HG02840 (cell line): Measurements from ENCODE around the gene CCDC167.

Experiments
- ATAC-seq: cut with Tn5 transposase; IDR thresholded peaks from one replicate; pipeline ENCODE4 v1.9.1; 2021; ENCODE audit warnings: mild to moderate bottlenecking, moderate library complexity, moderate number of reproducible peaks; ENCODE audit not compliant: unreplicated experiment, low FRiP score

Gene CCDC167

GRCh38 chr6:37491171-37491829, 8.4 kb downstream of the CCDC167 start:
- ATAC-seq = no peak

DNA sequence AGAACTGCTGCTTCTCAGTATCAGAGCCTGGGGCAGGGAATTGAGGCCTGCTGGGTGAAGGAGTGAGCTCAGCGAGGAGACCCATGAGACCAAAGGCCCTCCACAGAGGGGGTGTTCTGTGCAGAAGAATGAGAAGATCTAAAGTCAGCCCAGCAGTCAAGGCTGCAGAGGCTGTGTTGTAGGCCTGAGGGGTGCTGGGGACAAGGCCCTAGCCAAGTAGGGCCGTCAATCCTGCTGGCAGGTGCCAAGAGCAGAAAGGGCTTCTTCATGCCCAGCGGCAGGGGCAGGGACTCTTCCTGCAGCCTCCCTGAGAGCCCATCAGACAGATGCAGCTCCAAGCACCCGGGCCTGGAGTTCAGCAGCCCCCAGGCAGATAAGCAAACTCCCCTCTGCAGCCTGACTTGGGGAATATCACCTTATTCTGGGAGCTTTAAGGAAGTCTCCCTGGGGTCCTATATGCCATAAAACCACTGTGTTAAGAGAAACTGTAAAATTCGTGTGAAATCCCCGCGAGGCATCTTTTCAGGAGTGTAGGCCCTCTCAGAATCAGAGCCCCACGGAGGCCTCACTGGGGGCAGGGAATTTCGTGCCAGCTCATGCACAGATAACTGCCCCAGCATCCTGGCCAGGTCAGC, 9.0 kb downstream of the CCDC167 start:
- no peak for ATAC-seq

- ATAC-seq = no peak
Observed at GRCh38 chr6:37489697-37490336, 9.9 kb downstream of the CCDC167 start.

GRCh38 chr6:37488476-37488875, 11.2 kb downstream of the CCDC167 start:
- no peak for ATAC-seq

- no peak for ATAC-seq
Observed at GRCh38 chr6:37487591-37488380, 11.9 kb downstream of the CCDC167 start.

DNA sequence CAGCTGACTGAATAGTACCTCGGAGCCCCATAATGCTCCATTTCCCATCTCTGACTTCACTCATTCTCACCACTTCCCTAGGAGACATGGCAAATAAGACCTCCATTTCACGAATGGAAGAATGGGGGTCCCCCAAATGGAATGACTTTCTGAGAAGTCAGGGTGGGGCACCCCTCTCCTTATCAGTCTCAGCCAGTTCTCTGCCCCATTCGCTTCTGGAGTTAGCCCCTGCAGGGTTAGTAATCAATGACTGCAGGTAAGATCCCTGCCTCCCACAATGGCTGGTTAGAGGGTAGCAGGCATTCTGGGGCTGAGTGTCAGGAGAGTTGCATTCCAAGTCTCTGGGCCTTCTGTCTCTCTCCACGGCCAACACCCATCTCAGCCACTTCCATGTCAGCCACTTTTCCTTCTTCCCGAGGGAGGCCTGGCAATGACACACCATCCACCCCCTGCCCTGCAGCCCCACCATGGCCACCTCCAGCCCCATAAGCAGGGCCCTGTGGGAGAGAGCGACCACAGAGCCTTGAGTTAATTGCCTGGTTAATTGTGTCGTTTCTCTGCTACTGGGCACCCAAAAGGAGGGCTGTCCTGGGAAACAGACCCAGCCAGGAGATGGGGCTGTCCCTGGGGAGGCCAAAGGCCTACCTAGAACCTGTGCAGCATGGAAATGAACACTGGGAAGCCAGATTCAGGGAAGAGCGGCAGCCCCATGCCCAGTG, 13.4 kb downstream of the CCDC167 start:
- no peak for ATAC-seq

GRCh38 chr6:37485291-37485702, 14.4 kb downstream of the CCDC167 start:
- no peak for ATAC-seq

GRCh38 chr6:37484786-37485170, 14.9 kb downstream of the CCDC167 start:
- ATAC-seq = no peak

DNA sequence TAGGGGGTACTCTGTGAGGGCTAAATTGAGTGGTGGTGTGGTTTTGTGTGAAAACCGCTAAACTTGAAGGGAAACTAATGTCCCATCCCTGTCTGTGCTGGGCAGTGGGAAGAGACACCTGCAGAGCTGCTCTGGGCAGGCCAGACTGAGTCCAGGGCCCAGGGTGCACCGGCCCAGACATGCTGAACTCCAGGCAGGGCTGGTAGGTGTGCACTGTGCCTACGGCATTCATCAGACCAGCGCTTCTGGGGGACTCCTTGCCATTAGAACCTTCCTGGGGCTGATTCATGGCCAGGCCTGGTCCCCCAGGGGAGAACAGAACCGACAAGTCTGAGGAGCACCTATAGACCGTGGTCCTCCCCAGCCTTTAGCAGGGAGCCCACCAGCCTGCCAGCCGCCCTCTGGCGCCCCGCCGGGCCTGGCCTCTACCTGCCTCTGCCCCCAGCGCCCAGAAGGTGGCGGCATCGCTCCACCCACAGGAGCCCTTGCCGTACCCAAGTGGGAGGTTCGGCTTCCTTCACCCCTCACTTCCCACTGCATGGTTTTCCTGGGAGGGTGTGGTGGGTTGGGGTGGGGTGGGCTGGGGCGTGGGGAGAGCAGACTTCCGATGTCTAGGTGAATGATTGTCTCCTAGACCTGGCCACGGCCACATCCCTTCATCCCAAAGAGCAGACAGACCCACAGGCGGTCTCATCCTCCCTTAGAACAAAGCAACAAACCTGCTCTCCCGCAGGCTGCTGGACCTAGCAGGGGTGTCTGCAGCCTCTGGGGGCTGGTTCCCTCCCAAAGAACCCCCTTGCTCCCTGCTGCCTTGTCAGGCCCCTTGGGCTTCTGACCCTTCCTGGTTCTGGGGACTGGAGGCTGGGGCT, 15.5 kb downstream of the CCDC167 start:
- ATAC-seq = no peak

GRCh38 chr6:37483252-37483901, 16.3 kb downstream of the CCDC167 start:
- no peak for ATAC-seq

DNA sequence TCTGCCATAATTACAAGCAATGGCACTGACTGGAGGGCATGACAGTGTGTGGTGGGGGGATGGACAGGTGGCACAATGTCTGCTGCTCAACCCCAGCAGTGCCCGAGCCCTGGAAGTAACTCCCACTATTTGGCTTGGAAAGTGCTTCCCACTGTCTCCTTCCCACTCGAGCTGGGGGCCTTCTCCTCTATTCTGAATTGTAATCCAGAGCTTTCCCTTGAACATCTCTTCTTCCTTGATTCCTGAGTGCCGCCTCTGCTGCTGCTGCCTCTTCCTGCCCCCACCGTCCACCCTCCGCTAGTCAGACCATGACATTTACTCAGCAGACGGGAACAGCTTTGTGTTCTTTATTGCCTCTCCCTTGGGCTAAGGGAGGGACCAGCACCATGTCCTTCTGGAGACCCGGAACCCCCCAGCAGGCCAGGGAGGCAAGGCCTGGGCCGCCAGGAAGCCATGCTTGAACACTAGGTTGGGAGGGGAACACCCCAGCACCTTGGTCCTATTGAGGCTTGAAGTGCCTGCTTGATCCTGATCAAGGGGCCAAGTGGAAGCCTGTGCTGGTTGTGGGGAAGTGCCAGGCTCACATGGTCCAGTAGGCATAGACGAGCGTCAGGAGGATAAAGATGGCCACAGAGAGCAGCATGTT, 17.0 kb downstream of the CCDC167 start:
- no peak for ATAC-seq

- no peak for ATAC-seq
Observed at GRCh38 chr6:37481711-37482605, 17.7 kb downstream of the CCDC167 start.

DNA sequence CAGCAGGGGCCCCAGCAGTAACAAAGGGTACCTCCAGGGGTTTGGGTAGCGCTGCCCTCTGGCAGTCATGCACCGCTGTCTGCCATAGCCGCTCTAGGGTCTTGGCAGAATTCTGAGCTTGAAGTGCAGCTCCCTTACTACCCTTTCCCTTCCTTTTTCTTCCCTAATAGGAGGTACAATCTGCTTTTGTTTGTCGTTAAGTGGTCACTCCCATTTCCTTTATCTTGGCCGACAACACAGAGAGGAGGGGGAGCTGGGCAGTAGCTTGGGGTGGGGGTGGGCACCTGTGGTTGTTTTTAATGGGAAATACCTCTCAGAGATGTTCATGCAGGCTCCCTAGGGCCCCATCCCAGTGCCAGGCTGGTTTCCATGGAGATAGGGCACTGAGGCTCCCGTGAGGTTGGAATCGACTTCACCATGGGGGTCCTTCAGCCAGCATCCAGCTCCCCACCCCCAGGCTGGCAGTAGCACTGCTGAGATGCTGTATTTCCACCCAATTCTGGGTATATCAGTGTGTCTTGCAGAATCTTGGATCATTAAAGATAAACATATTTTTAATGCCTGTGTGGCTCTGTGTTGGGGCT, 18.6 kb downstream of the CCDC167 start:
- ATAC-seq = no peak

DNA sequence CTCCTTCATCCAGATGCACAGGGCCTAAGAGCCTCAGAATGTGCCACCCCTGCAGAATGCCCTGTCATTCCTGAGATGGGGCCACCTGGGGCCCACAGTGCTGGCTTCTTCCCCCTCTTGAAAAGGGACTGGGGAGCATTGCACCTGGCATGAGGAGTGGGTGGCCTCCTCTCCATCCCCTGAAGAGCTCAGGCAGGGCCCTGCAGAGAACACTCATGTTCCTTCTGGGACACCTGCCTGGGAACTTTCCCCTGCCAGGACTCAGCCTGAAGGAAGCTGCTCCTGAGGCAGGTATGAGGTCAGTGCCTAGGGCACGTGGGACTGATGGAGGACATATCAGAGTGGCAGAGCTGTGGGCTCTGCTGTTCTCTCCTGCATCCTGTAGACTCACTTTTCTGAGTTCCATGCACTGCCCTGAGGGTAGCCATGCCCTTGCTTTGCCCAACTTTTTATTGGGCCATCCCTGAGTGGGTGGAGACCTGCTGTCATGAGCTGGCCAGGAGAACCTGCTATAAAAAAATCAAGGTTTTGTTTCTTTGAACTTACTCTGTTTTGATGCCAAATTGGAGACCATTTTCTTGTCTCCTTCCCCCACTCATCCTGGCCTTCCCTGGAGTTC, 19.5 kb downstream of the CCDC167 start:
- no peak for ATAC-seq

- ATAC-seq = no peak
Observed at GRCh38 chr6:37479266-37479854, 20.3 kb downstream of the CCDC167 start.

- no peak for ATAC-seq
Observed at GRCh38 chr6:37478827-37479226, 20.9 kb downstream of the CCDC167 start.
